Esophagus muscularis mucosa (tissue), 4 donors: ENCODE measurements around the gene KIF19. TPM values are rescaled to one million over a fixed set of nuclear protein-coding genes. Genes with fewer than 3 reads are reported as not detected.
A peak's percentile ranks its signal among the peaks of the same experiment; 100 is the strongest.

Source experiments
- DNase-seq: peaks from one replicate; pipeline ENCODE4 v3.0.0-alpha.2; 2017; ENCODE audit errors: extremely low spot score
- H3K27ac ChIP-seq, 4 donors: fragments of 200-600 bp; sonication (generic); replicated peaks in 1 of 4; 1 replicate in 3 of 4; 2 replicates in 1 of 4; pipeline ENCODE4 v1.5.1; 2016 to 2019; ENCODE audit warnings: mild to moderate bottlenecking in 1 of 4
- H3K27me3 ChIP-seq, 4 donors: fragments of 200-600 bp; sonication (generic); one replicate each; pipeline versions ENCODE4 v1.5.1 to v1.6.0; 2016 to 2019
- H3K36me3 ChIP-seq, 4 donors: fragments of 200-600 bp; sonication (generic); one replicate each; pipeline ENCODE4 v1.5.1; 2016 to 2019
- H3K4me1 ChIP-seq, 4 donors: fragments of 200-600 bp; sonication (generic); one replicate each; pipeline ENCODE4 v1.5.1; 2016 to 2019
- H3K4me3 ChIP-seq, 4 donors: fragments of 200-600 bp; sonication (generic); 1 replicate in 2 of 4; 2 replicates in 2 of 4; pipeline ENCODE4 v1.5.1; 2016 to 2019; ENCODE audit warnings: mild to moderate bottlenecking in 4 of 4, moderate library complexity in 1 of 4
- H3K9me3 ChIP-seq, 4 donors: fragments of 200-600 bp; sonication (generic); 1 replicate in 3 of 4; 2 replicates in 1 of 4; pipeline ENCODE4 v1.5.1; 2016 to 2019
- EP300 ChIP-seq: sonication (generic); formaldehyde crosslinking; IDR thresholded peaks from one replicate; pipeline ENCODE4 v1.6.1; 2017; ENCODE audit warnings: antibody characterized with exemption
- POLR2A ChIP-seq: fragments of 450-650 bp; IDR thresholded peaks from one replicate; pipeline ENCODE4 v1.6.1; 2017; ENCODE audit warnings: antibody characterized with exemption, moderate library complexity, mild to moderate bottlenecking, low read depth
- POLR2AphosphoS5 ChIP-seq, 2 donors: sonication (generic); formaldehyde crosslinking; IDR thresholded peaks; one replicate each; pipeline ENCODE4 v1.6.1; 2017; ENCODE audit warnings: antibody characterized with exemption in 2 of 2
- WGBS: methylation state at CpG from one replicate; pipeline ENCODE4 v1.1.5; 2018; 5-methylcytosine and 5-hydroxymethylcytosine counted together
- intact Hi-C: fragments of 100-400 bp; cut with DNase I; formaldehyde crosslinking; loops from one replicate; pipeline ENCODE4 v1.15.1; 2023
- total RNA-seq, 4 donors: library from RNA; depleted of rRNA; stranded (reverse); fragments of >200 nt; gene quantifications; one replicate each; pipeline versions ENCODE4 v1.1.0 to v1.2.1, GENCODE V29; 2016
- TF ChIP-seq, protein P1 (sequence below), 3 experiments: fragments of 200-600 bp in 2 of 3; fragments of 450-650 bp in 1 of 3; sonication (generic) in 2 of 3; IDR thresholded peaks; one replicate each; pipeline ENCODE4 v1.5.1; 2017 to 2019; ENCODE audit warnings: antibody characterized with exemption in 3 of 3, mild to moderate bottlenecking in 2 of 3, moderate library complexity in 1 of 3

KIF19 gene
- total RNA-seq, 4 donors from 2014 or later = under 0.01 to 3.8 (median 1.3) TPM

- H3K27me3 ChIP-seq = peaks cover 0 to 93% (median 10%) of the 10 kb centered on the region in 4 donors
- intact Hi-C loops = no loop called here
- no peak for DNase-seq
Measured at GRCh38 chr17:74351552-74352210, 25.7 kb downstream of the KIF19 start.

DNA sequence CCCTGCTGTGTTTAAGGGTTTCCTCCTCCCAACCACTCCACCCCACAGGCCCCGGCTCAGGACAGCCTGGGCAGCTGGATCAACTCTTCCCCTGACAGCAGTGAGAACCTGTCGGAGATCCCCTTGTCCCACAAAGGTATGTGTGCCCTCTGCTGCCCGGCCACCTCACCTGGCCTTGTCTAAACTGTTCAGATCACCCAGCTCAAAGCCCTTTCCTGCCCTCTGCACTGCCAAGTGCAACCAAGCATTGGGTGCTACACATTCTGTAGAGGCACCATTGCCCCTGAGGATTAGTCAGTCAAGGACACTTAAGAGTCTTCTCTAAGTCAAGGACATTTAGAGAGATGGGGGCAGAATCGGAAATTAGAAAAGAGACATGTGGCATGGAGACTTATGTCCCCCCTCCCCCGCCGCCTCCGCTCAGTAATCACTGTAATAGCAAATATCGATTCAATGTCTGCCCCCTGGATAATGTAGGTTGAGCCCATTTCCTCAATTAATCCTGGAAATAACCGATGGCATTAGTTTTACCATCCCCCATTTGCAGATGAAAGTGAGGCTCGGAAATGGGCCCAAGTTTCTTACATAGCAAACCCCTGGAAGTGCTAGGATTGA is 27.5 kb downstream of the KIF19 start:
- 68% methylated on average over 9 of the region's 10 CpGs for WGBS
- intact Hi-C loops = no loop called here

More at GRCh38 chr17:74351552-74352210, 25.7 kb downstream of the KIF19 start:
- no peak for TF ChIP-seq POLR2A
- no peak for TF ChIP-seq EP300
- TF ChIP-seq, protein P1, sequence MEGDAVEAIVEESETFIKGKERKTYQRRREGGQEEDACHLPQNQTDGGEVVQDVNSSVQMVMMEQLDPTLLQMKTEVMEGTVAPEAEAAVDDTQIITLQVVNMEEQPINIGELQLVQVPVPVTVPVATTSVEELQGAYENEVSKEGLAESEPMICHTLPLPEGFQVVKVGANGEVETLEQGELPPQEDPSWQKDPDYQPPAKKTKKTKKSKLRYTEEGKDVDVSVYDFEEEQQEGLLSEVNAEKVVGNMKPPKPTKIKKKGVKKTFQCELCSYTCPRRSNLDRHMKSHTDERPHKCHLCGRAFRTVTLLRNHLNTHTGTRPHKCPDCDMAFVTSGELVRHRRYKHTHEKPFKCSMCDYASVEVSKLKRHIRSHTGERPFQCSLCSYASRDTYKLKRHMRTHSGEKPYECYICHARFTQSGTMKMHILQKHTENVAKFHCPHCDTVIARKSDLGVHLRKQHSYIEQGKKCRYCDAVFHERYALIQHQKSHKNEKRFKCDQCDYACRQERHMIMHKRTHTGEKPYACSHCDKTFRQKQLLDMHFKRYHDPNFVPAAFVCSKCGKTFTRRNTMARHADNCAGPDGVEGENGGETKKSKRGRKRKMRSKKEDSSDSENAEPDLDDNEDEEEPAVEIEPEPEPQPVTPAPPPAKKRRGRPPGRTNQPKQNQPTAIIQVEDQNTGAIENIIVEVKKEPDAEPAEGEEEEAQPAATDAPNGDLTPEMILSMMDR (IDR thresholded peaks at IDR 0.05) = no peak
- TF ChIP-seq POLR2AphosphoS5 (IDR thresholded peaks at IDR 0.05) = no peak
- Histone ChIP-seq H3K36me3 (no peaks in the 10 kb centered on the region), H3K4me1 (peaks cover 0 to 10% (median 6%) of the 10 kb centered on the region in 4 donors), H3K4me3 (no peak overlapping the region), H3K27ac (no peak overlapping the region), H3K9me3 (no peaks in the 10 kb centered on the region)
- WGBS = 3% methylated on average over 30 of the region's 55 CpGs

GRCh38 chr17:74354123-74354522 is 28.1 kb downstream of the KIF19 start:
- TF ChIP-seq POLR2AphosphoS5 (IDR thresholded peaks at IDR 0.05) (no peak), EP300 (no peak)
- TF ChIP-seq, protein P1 (IDR thresholded peaks at IDR 0.05) = peak in 1 of 3 experiments; percentile 33
- Histone ChIP-seq H3K27ac (no peak overlapping the region), H3K36me3 (no peaks in the 10 kb centered on the region), H3K9me3 (no peaks in the 10 kb centered on the region), H3K4me3 (no peak overlapping the region), H3K4me1 (peaks cover 0 to 23% (median 15%) of the 10 kb centered on the region in 4 donors), H3K27me3 (peaks cover 0 to 99% (median 26%) of the 10 kb centered on the region in 4 donors)
- intact Hi-C loops = no loop called here
- DNase-seq = no peak
- 15% methylated on average over 10 of the region's 29 CpGs for WGBS

More for the DNA sequence above, 27.5 kb downstream of the KIF19 start:
- Histone ChIP-seq H3K36me3 (no peaks in the 10 kb centered on the region), H3K4me3 (no peak overlapping the region), H3K27me3 (peaks cover 0 to 99% (median 23%) of the 10 kb centered on the region in 4 donors), H3K9me3 (no peaks in the 10 kb centered on the region), H3K27ac (no peak overlapping the region), H3K4me1 (peaks cover 0 to 23% (median 15%) of the 10 kb centered on the region in 4 donors)
- TF ChIP-seq, protein P1 (IDR thresholded peaks at IDR 0.05) = no peak
- TF ChIP-seq EP300 (no peak), POLR2AphosphoS5 (IDR thresholded peaks at IDR 0.05) (no peak), POLR2A (no peak)
- no peak for DNase-seq

DNA sequence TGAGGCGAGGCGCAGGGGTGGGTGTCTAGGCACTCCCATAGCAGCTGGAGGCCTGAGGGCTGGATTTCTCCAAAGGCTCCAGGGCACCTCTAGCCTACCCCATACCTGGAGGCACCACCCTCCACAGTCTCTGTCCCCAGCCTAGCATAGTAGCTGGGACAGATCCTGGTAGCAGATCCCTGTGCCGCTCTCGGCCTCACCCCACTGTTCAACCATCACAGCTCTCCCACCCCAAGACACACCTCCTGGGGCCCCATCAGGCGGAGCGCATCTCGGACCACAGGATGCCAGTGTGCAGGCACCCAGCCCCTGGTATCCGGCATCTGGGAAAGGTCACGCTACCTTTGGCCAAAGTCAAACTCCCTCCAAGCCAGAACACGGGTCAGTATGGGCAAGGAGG is 28.5 kb downstream of the KIF19 start:
- Histone ChIP-seq H3K27me3 (peaks cover 0 to 99% (median 29%) of the 10 kb centered on the region in 4 donors), H3K36me3 (no peaks in the 10 kb centered on the region), H3K9me3 (no peaks in the 10 kb centered on the region), H3K27ac (no peak overlapping the region), H3K4me3 (no peak overlapping the region), H3K4me1 (peaks cover 0 to 23% (median 15%) of the 10 kb centered on the region in 4 donors)
- no peak for TF ChIP-seq EP300
- 81% methylated on average over 7 of the region's 10 CpGs for WGBS
- no peak for DNase-seq
- intact Hi-C loops = no loop called here

DNA sequence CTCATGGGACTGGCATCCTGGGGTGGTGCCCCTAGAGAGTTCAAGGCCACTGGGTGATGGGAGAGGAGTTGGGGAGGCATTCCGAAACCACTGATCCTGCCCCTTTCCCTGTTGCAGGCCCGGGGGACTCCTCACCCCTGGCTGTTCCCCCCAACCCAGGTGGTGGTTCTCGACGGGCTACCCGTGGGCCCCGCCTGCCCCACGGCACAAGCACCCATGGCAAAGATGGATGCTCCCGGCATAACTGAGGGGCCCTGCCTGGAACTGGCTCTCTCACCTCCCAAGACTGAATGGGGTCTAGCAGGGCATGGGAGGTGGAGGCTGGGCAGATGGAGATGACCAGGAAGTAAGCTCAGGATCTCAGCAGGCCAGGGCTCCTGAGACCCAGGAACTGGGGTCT is 29.0 kb downstream of the KIF19 start:
- intact Hi-C loops = no loop called here
- Histone ChIP-seq H3K36me3 (no peaks in the 10 kb centered on the region), H3K9me3 (no peaks in the 10 kb centered on the region), H3K27ac (no peak overlapping the region), H3K4me1 (peaks cover 0 to 23% (median 15%) of the 10 kb centered on the region in 4 donors), H3K4me3 (no peak overlapping the region), H3K27me3 (peaks cover 0 to 100% (median 34%) of the 10 kb centered on the region in 4 donors)
- DNase-seq = no peak
- WGBS = 79% methylated on average over 8 of the region's 8 CpGs
- TF ChIP-seq EP300 = no peak
